ENCODE measurements around the gene SLC22A16. TPM values are rescaled to one million over a fixed set of nuclear protein-coding genes. Genes with fewer than 3 reads are reported as not detected.

The SLC22A16 gene
- total and polyA plus RNA-seq, 2 of the 13 experiments (the other 11 are each of a cell fraction or from before 2014, with no cell fraction given) = 0.04 TPM; not detected in 1

DNA sequence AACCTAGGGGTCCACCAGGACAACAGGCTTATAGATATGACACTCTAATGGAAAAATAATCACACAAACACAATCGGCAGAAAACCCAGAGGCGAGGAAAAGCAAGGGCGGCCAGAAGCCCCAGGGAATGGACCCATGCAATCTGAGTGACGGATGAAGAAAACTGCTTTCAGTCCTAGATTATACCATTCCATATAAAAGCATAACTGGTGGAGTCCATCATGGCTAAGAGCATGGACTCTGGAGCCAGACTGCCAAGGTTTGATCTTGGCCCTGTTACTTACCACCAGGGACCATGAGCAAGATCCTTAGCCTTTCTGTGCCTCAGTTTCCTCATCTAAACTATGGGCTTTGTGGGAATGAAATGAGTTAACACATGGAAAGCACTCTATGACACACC, 3.7 kb downstream of the SLC22A16 start:
- Histone ChIP-seq H2AFZ (ENCODE audit: low read length) (no peak overlapping the region), H3K4me2 (ENCODE audit: low read depth, low read length) (no peak overlapping the region), H3K4me3 (replicated peaks in 1 of 3; ENCODE audit: insufficient read depth in 1 of 3, low read depth in 2 of 3, low read length in 3 of 3) (no peak overlapping the region), H4K20me1 (ENCODE audit: insufficient read depth, low read length) (no peaks in the 10 kb centered on the region), H3K9ac (ENCODE audit: insufficient read depth, low read depth, low read length) (no peak overlapping the region), H3K27me3 (ENCODE audit: control insufficient read depth in 1 of 2, insufficient read depth in 2 of 2, low read length in 2 of 2) (peaks cover 1 to 6% of the 10 kb centered on the region in 2 experiments; a peak in 3 of 5 replicates), H3K9me3 (ENCODE audit: low read length) (no peaks in the 10 kb centered on the region), H3K36me3 (replicated peaks in 1 of 2; ENCODE audit: control insufficient read depth in 1 of 2, insufficient read depth in 2 of 2, low read length in 2 of 2) (no peaks in the 10 kb centered on the region), H3K79me2 (ENCODE audit: insufficient read depth, low read length) (no peaks in the 10 kb centered on the region), H3K4me1 (ENCODE audit: insufficient read depth, low read length) (no peaks in the 10 kb centered on the region), H3K27ac (ENCODE audit: extremely low read length, insufficient read depth, low read length) (no peak overlapping the region)
- no TSS peak for BruUV-seq (replicated peaks)
- TF ChIP-seq REL (CRISPR knock-in tag; conservative IDR thresholded peaks at IDR 0.05) (no peak), SRSF4 (IDR thresholded peaks at IDR 0.05; ENCODE audit: low read depth, low read length, poor library complexity, severe bottlenecking) (no peak), RNF219 (CRISPR knock-in tag; IDR thresholded peaks at IDR 0.05) (no peak), IKZF5 (CRISPR knock-in tag; IDR thresholded peaks at IDR 0.05) (no peak)
- TF ChIP-seq, protein P1, sequence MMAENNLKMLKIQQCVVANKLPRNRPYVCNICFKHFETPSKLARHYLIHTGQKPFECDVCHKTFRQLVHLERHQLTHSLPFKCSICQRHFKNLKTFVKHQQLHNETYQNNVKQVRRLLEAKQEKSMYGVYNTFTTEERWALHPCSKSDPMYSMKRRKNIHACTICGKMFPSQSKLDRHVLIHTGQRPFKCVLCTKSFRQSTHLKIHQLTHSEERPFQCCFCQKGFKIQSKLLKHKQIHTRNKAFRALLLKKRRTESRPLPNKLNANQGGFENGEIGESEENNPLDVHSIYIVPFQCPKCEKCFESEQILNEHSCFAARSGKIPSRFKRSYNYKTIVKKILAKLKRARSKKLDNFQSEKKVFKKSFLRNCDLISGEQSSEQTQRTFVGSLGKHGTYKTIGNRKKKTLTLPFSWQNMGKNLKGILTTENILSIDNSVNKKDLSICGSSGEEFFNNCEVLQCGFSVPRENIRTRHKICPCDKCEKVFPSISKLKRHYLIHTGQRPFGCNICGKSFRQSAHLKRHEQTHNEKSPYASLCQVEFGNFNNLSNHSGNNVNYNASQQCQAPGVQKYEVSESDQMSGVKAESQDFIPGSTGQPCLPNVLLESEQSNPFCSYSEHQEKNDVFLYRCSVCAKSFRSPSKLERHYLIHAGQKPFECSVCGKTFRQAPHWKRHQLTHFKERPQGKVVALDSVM (CRISPR knock-in tag; IDR thresholded peaks at IDR 0.05) = no peak
- ATAC-seq = no peak
- in situ Hi-C loops (cut with HindIII; ENCODE audit: extremely low pct_ligation_motif_present, low pct_unique_long_range_greater_than_20kb) = no loop called here
- ChIA-PET POLR2A (no interaction called here), CTCF (ENCODE audit: low intra/inter-chr PET ratio, low total read pairs) (no interaction called here)
- 49% methylated on average over 4 of the region's 4 CpGs for WGBS (ENCODE audit: low lambda C conversion rate)
- intact Hi-C loops (cut with micrococcal nuclease; ENCODE audit: unreplicated experiment) = no loop called here
- no peak for DNase-seq (ENCODE audit: low spot score)
- no peak for FAIRE-seq

All from HepG2 (cell line).